Karpas-422 (cell line): Measurements from ENCODE around the gene BEAN1. TPM values are rescaled to one million over a fixed set of nuclear protein-coding genes. Genes with fewer than 3 reads are reported as not detected.

ENCODE experiments used
- DNase-seq: peaks from one replicate; pipeline ENCODE4 v3.0.0-alpha.2; 2015
- H2AFZ ChIP-seq: fragments of 200-600 bp; sonication (generic); 2 replicates; pipeline ENCODE4 v1.6.1; 2014; ENCODE audit warnings: antibody characterized with exemption, low read length, mixed read lengths
- H3K27ac ChIP-seq: fragments of 200-600 bp; sonication (generic); 2 replicates; pipeline ENCODE4 v1.5.1; 2014; ENCODE audit warnings: mild to moderate bottlenecking, low read length, moderate library complexity
- H3K27me3 ChIP-seq: fragments of 200-600 bp; sonication (generic); 2 replicates; pipeline ENCODE4 v1.6.1; 2014; ENCODE audit warnings: low read length, mixed read lengths
- H3K36me3 ChIP-seq: fragments of 200-600 bp; sonication (generic); 2 replicates; pipeline ENCODE4 v1.6.1; 2014; ENCODE audit warnings: low read length, mixed read lengths; ENCODE audit not compliant: insufficient read depth
- H3K4me1 ChIP-seq: fragments of 200-600 bp; sonication (generic); 2 replicates; pipeline ENCODE4 v1.6.1; 2014; ENCODE audit warnings: mild to moderate bottlenecking, low read length, mixed read lengths
- H3K4me2 ChIP-seq: fragments of 200-600 bp; sonication (generic); 2 replicates; pipeline ENCODE4 v1.6.1; 2014; ENCODE audit warnings: low read length, low read depth, mild to moderate bottlenecking; ENCODE audit not compliant: poor library complexity, severe bottlenecking
- H3K4me3 ChIP-seq: fragments of 200-600 bp; sonication (generic); 2 replicates; pipeline ENCODE4 v1.5.1; 2014; ENCODE audit warnings: mild to moderate bottlenecking, antibody characterized with exemption, low read length, mixed read lengths
- H3K79me2 ChIP-seq: fragments of 200-600 bp; sonication (generic); 2 replicates; pipeline ENCODE4 v1.6.1; 2014; ENCODE audit warnings: mild to moderate bottlenecking, low read length, mixed read lengths
- H3K9ac ChIP-seq: fragments of 200-600 bp; sonication (generic); 2 replicates; pipeline ENCODE4 v1.6.0; 2014; ENCODE audit warnings: low read length
- H3K9me2 ChIP-seq: fragments of 200-600 bp; sonication (generic), shearing (Covaris generic); replicated peaks from 2 replicates; pipeline ENCODE4 v1.6.0; 2014; ENCODE audit warnings: mild to moderate bottlenecking, low read length, moderate library complexity; ENCODE audit not compliant: insufficient read depth
- H3K9me3 ChIP-seq: fragments of 300-700, 200-600 bp; sonication (generic); 2 replicates; pipeline ENCODE4 v1.6.1; 2014; ENCODE audit warnings: low read length, mixed read lengths
- H4K20me1 ChIP-seq: fragments of 200-600 bp; sonication (generic); 2 replicates; pipeline ENCODE4 v1.6.1; 2014; ENCODE audit warnings: mild to moderate bottlenecking, antibody characterized with exemption, low read length, low read depth; ENCODE audit not compliant: insufficient read depth
- total RNA-seq: library from RNA; depleted of rRNA; stranded (reverse); fragments of >200 nt; shearing (Covaris generic); gene quantifications from 2 replicates; pipeline ENCODE4 v1.2.3, GENCODE V29; 2014; ENCODE audit warnings: low replicate concordance

The BEAN1 gene
- total RNA-seq, 1 experiment from 2014 or later: not detected

DNA sequence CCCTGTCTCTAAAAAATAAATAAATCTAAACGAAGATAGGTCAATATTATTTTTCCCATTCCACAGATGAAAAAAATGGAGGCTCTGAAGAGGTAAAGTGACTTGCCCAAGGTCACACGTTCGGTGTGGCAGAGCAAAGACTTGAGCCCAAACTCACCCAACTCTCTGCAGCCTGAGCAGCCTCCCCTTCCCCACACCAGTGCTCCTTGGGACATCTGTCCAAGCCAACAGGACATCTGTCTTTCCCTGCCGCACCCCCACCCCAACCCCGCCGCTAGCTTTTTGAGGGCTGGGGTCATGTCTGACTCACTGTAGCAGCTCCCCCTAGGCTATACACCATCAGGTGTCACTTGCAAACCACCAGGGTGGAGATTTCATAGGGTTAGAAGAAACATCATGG, 5.2 kb upstream of the BEAN1 start:
- no peaks in the 10 kb centered on the region for H3K79me2 ChIP-seq
- H3K9me2 ChIP-seq: no peaks in the 10 kb centered on the region
- H3K4me3 ChIP-seq: no peak overlapping the region
- H3K27me3 ChIP-seq: no peaks in the 10 kb centered on the region
- H3K27ac ChIP-seq: no peak overlapping the region
- no peaks in the 10 kb centered on the region for H3K36me3 ChIP-seq
- no peaks in the 10 kb centered on the region for H4K20me1 ChIP-seq
- H2AFZ ChIP-seq: no peak overlapping the region
- H3K9ac ChIP-seq: no peak overlapping the region
- H3K4me2 ChIP-seq: no peak overlapping the region
- no peaks in the 10 kb centered on the region for H3K9me3 ChIP-seq
- no peak for DNase-seq
- no peaks in the 10 kb centered on the region for H3K4me1 ChIP-seq

- H3K27me3 ChIP-seq: no peaks in the 10 kb centered on the region
- H3K36me3 ChIP-seq: no peaks in the 10 kb centered on the region
- no peaks in the 10 kb centered on the region for H3K4me1 ChIP-seq
- no peaks in the 10 kb centered on the region for H3K79me2 ChIP-seq
- no peak overlapping the region for H3K9ac ChIP-seq
- H3K9me2 ChIP-seq: no peaks in the 10 kb centered on the region
- H3K4me2 ChIP-seq: no peak overlapping the region
- no peaks in the 10 kb centered on the region for H3K9me3 ChIP-seq
- H3K4me3 ChIP-seq: no peak overlapping the region
- no peak overlapping the region for H3K27ac ChIP-seq
- no peaks in the 10 kb centered on the region for H4K20me1 ChIP-seq
- H2AFZ ChIP-seq: no peak overlapping the region
- DNase-seq: no peak
These were observed 4.7 kb upstream of the BEAN1 start for GRCh38 chr16:66422366-66422765.

GRCh38 chr16:66423177-66423576, 3.9 kb upstream of the BEAN1 start:
- Histone ChIP-seq H3K9ac (no peak overlapping the region), H3K4me3 (no peak overlapping the region)

DNA sequence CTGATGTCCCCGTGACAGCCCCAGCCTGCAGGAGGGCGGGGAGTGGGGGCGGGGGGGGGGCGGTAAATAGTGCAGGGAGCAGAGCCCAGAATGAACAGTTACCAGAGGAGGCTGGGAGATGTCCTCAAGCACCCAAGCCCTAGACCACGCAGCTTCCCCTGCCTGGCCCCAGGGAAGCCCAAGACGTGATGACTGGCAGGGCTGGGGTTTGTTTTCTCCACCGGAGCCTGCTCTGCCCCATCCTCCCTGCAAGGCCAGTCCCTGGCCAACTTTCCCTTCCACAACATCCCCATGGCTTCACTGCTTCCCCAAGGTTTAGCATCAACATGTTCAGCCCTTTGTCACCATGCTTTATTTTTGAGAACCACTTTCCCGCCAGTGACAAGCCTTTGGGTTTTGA, 1.4 kb upstream of the BEAN1 start:
- Histone ChIP-seq H3K4me3 (no peak overlapping the region), H3K4me1 (no peaks in the 10 kb centered on the region), H3K9ac (no peak overlapping the region), H3K79me2 (no peaks in the 10 kb centered on the region), H3K27me3 (no peaks in the 10 kb centered on the region), H4K20me1 (no peaks in the 10 kb centered on the region), H3K36me3 (no peaks in the 10 kb centered on the region), H3K27ac (no peak overlapping the region), H3K4me2 (no peak overlapping the region), H3K9me2 (no peaks in the 10 kb centered on the region), H3K9me3 (no peaks in the 10 kb centered on the region), H2AFZ (no peak overlapping the region)
- DNase-seq: no peak

More at GRCh38 chr16:66423177-66423576, 3.9 kb upstream of the BEAN1 start:
- Histone ChIP-seq H3K36me3 (no peaks in the 10 kb centered on the region), H3K9me2 (no peaks in the 10 kb centered on the region), H2AFZ (no peak overlapping the region), H3K4me1 (no peaks in the 10 kb centered on the region), H3K9me3 (no peaks in the 10 kb centered on the region), H3K79me2 (no peaks in the 10 kb centered on the region), H3K4me2 (no peak overlapping the region), H3K27ac (no peak overlapping the region), H4K20me1 (no peaks in the 10 kb centered on the region), H3K27me3 (no peaks in the 10 kb centered on the region)
- DNase-seq: no peak

- Histone ChIP-seq H3K27ac (no peak overlapping the region), H3K4me1 (no peaks in the 10 kb centered on the region), H3K9ac (no peak overlapping the region), H3K36me3 (no peaks in the 10 kb centered on the region), H2AFZ (no peak overlapping the region), H3K4me3 (no peak overlapping the region), H3K4me2 (no peak overlapping the region), H4K20me1 (no peaks in the 10 kb centered on the region), H3K79me2 (no peaks in the 10 kb centered on the region), H3K27me3 (no peaks in the 10 kb centered on the region), H3K9me3 (no peaks in the 10 kb centered on the region), H3K9me2 (no peaks in the 10 kb centered on the region)
- DNase-seq: no peak
These were observed 721 bp upstream of the BEAN1 start for GRCh38 chr16:66426112-66427035.

- H2AFZ ChIP-seq: no peak overlapping the region
- no peak overlapping the region for H3K4me2 ChIP-seq
- no peaks in the 10 kb centered on the region for H3K36me3 ChIP-seq
- H3K9ac ChIP-seq: no peak overlapping the region
- no peak overlapping the region for H3K4me3 ChIP-seq
- no peak for DNase-seq
- no peaks in the 10 kb centered on the region for H3K4me1 ChIP-seq
- no peak overlapping the region for H3K27ac ChIP-seq
- no peaks in the 10 kb centered on the region for H3K9me3 ChIP-seq
- H4K20me1 ChIP-seq: no peaks in the 10 kb centered on the region
- H3K79me2 ChIP-seq: no peaks in the 10 kb centered on the region
- no peaks in the 10 kb centered on the region for H3K9me2 ChIP-seq
- no peaks in the 10 kb centered on the region for H3K27me3 ChIP-seq
These were observed 981 bp downstream of the BEAN1 start for GRCh38 chr16:66427871-66428681.

- no peak overlapping the region for H3K9ac ChIP-seq
- H3K9me3 ChIP-seq: no peaks in the 10 kb centered on the region
- H3K79me2 ChIP-seq: no peaks in the 10 kb centered on the region
- no peak overlapping the region for H2AFZ ChIP-seq
- H3K4me2 ChIP-seq: no peak overlapping the region
- no peaks in the 10 kb centered on the region for H3K4me1 ChIP-seq
- H4K20me1 ChIP-seq: no peaks in the 10 kb centered on the region
- H3K27me3 ChIP-seq: no peaks in the 10 kb centered on the region
- no peaks in the 10 kb centered on the region for H3K36me3 ChIP-seq
- no peak overlapping the region for H3K4me3 ChIP-seq
- H3K9me2 ChIP-seq: no peaks in the 10 kb centered on the region
- no peak for DNase-seq
- H3K27ac ChIP-seq: no peak overlapping the region
These were observed 1.7 kb downstream of the BEAN1 start for GRCh38 chr16:66428682-66429251.
